ENCODE measurements around the gene UPB1. TPM values are rescaled to one million over a fixed set of nuclear protein-coding genes. Genes with fewer than 3 reads are reported as not detected.

Gene UPB1
- total and polyA plus RNA-seq, 9 of the 15 experiments (the other 6 are each of a cell fraction or from before 2014, with no cell fraction given) = 0.06 to 0.11 TPM; not detected in 7

DNA sequence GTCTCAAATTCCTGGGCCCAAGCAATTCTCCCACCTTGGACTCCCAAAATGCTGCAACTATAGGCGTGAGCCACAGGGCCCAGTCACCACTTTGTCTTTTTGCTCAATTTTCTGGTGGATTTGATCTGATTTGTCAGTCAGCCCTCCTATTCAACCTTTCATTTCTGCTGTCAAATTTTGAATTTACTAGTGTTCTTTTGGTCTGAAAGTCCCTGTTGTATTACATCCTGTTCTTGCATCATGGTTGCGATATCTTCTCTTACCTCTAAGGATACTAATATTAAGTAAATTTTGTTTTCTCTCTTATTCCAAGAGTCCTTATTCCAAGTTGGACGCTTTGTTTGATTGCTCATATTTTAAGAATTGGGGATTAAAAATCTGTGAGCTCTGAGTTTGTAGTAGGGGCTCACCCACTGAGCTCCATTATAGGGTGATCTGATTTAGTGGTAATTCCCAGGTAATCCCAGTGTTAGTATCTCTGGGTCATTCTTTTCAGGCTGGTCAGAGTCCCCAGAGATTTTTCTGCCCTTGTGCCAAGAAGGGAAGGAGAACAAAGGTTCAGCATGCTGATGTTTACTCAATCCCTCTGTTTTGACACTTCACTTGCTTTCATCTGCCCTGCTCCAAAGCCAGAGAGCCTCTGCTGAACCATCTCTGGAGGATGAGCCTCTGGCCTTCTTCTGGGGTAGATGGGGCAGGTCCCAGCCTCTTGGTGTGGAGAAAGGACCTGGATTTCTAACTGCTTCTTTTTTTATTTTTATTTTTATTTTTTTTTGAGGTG lies 10.0 kb downstream of the UPB1 start (continued):
- no peak for TF ChIP-seq MGA (IDR thresholded peaks at IDR 0.05)

Measured in K562 (cell line).